HG03095 (cell line): ENCODE results near the gene ISOC1.

ENCODE experiments used
- ATAC-seq: cut with Tn5 transposase; IDR thresholded peaks from one replicate; pipeline ENCODE4 v1.9.1; 2021; ENCODE audit warnings: moderate library complexity; ENCODE audit not compliant: unreplicated experiment

Gene ISOC1

DNA sequence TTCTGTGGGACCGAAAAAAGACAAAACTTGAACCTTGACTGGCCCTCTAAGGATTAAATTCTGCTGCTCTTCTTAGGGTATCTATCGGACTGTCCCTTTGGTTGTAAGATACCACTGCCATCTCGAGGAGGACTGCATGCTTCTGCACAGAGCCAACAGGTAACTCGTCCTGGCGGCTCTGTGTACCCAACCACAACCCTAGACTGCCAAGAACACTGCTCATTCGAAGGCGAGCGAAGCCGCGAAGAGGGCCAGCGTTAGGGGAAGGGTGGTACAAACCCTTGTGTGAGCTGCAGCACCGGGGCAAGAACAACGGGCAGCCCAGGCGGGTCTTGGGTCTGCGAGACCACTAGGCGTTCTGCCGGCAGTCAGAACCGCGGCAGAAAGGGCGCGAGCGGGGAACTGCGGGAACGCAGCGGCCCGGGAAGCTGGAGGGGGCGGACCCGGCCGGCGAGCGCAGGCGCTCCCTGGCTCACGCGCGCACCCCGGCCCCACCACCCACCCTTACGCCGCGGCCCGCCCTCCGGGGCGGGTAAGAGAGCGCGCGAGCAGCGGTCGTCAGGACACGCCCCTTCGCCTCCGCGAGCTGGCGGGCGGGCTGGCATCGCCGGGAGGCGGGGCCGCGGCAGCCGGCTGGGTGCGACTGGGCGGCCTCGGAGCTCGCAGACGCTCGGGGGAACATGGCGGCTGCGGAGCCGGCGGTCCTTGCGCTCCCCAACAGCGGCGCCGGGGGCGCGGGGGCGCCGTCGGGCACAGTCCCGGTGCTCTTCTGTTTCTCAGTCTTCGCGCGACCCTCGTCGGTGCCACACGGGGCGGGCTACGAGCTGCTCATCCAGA lies at the start of gene ISOC1:
Gene ISOC1 (plus strand): TSS at position 663 of the 837 bp plus-strand sequence. CDS start 18 bp downstream, at position 681.
- ATAC-seq: peak; percentile 87

DNA sequence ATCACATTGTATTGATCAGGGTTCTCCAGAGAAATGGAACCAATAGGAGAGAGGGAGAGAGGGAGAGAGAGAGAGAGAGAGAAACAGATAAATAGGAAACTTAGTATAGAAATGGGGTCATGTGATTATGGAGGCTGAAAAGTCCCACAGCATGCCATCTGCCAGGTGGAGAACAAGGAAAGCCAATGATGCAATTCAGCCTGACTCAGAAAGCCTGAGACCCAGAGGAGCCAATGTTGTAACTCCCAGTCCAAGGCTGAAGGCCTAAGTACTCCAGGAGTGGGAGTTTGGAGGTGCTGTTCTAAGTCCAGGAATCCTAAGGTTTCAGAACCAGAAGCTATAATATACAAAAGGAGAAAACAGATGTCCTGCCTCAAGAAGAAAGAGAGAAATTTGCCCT lies 48.4 kb upstream of the ISOC1 start:
- no peak for ATAC-seq

DNA sequence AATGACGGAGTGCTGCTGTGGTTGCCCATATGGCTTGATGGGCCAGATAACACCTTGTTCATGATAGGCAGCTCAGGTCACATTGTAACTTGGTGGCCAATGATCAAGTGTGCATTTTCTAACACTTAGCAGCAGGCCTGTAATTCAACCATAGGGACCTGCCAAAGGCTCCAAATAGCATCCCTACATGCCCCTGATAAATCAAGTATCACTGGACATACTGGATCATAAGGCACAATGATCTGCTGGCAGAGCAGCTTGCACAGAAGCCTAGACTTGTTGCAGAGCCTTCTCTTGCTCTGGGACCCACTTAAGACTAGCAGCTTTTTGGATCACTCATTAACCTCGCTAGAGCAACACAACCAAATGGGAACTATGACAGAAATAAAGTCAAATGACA lies 46.0 kb upstream of the ISOC1 start:
- no peak for ATAC-seq

DNA sequence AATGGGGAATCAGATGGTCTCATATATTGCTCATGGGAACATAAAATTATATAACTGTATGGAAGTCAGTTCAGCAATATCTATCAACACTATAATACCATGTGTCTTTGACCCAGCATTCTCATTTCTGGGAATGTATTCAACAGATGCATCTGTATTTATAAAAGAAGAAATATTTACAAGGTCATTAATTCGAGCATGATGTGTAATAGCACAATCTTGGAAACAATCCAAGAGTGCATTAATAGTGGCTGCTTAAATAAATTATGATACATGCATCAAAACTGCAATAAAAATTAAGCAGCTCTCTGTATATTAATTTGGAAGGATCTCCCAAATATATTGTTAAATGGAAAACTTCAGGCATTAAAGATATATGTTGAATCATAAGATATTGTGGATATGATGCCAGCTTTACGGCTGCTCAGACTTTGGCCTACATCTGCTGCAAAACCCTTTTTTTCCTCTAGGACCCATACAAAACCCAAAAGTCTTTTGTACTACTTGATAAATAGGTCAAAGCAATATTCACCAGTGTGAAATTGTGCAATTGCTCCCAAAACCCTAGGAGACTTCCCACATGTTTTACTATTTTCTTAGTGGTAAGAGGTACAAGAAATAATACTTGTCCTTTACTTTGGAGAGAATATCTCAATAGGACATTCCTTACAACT lies 45.3 kb upstream of the ISOC1 start:
- ATAC-seq: no peak

DNA sequence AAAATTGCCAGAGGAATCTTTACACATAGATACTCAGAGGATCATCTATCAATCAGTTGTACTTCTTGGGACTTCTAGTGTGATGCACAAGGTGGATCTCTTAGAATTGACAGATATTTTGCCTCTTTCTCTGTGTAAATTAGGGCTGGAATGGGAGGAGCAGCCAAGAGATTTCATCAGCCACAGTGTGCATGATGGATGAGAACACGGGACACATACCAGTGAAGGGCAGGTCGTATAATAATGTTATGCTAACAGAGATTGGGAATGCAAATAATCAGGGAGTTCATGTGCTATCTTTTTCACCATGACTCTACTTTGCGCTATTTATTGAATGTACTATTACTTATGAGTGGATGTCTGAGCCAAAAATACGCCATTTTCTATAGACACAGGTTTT lies 43.3 kb upstream of the ISOC1 start:
- ATAC-seq: no peak

DNA sequence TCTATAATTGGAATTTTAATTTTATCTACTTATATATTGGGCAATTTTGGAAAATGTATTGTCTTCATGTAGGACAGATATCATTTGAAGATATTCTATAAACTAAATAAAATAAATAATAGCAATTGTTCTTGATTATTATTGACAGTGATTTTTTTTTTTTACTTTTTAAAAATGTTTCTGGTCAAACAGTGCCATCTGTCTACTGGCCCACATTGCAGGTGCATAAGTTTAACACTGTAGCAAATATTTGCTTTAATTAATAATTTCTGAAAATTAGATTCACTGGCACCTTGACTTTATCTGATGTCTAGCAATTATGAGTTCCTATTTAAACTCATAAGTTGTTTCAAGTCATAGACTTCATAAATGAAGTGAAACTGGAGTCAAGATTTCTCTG lies 41.1 kb upstream of the ISOC1 start:
- ATAC-seq: no peak

DNA sequence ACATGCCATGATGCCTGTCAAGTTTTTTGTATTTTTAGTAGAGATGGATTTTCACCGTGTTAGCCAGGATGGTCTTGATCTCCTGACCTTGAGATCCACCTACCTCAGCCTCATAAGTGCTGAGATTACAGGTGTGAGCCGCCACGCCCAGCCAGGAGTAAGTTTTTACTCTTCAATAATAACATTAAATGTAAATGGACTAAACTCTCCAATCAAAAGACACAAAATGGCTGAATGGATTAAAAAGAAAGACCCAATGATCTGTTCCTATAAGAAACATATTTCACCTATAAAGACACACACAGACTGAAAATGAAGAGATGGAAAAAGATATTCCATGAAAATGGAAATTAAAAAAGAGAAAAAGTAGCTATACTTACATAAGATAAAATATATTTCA lies 37.2 kb upstream of the ISOC1 start:
- no peak for ATAC-seq

DNA sequence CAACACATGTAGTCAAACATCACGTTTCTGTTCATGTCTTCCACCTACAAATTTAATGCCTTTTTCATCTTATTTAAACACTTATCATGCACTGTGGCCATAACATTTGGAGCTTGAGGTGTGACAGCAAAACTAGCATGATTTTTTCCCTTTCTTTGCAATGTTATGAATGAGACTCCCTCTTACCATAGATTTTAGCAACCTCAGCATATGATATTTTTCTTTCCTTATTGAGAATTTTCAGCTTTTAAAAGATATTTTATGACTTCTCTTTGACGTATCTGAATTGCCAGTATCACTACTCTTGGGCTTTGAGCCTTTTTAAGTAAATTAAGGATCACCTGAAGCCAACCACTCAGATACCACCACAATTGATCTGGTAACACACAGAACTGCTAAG lies 32.7 kb upstream of the ISOC1 start:
- ATAC-seq: no peak

DNA sequence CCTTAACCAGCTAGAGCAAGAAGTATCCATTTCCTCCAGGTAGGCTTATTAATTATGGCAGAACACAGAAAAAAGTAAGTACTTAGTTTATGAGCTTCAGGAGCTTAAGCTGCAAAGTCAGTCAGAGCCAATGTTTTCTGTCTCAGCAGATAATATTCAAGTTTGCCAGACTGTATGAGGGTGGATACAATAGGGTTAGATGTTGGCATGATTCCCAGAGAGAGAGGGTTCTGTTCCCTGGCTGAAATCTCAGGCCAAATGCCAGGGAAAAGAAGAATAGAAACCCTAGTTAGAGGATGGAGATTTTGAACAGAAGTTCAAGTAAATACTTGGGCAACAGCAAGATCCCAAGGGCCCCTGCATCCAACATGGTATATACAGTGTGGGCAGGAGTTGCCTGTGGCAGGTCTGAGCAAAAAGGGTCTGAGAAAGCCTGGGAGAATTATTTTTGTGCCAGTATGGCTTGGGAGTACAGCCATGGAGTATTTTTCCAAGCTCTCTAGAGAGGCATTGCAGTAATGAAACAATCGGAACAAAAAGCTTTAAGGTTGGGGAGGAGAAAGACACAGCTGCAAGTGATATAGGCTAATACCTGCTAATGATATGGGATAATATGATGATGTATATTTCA lies 31.0 kb upstream of the ISOC1 start:
- ATAC-seq: no peak

DNA sequence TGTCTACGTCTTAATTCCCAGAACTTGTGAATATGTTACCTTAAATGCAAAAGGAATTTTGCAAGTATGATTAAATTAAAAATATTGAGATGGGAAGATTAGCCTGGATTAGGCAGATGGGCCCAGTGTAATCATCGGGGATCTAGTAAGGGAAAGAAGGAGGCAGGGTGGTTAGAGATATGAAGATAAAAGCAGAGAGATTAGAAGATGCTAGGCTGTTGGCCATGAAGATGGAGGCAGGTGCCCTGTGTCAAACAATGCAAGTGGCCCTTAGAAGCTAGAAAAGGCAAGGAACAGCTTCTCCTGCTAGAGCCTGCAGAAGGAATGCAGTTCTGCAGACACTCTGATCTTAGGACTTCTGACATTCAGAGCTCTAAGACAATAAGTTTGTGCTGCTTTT lies 28.8 kb upstream of the ISOC1 start:
- no peak for ATAC-seq

DNA sequence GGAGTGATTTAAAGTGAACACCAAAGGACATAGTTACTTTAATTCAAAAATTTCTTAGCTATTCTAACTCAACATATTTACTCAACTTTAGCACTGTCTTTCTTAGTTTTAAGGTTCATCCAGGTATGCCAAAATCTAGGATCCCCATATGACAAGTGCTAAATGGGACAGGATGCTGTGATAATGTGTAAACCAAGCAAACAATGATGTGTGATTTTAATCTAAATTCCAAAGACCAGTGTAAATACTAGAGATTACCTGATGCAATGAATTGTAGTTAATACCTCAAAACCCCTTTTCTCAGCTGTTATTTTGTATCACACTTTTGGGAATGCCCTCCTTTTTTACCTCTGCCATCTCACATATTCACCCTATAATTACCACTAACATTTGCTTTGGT lies 26.8 kb upstream of the ISOC1 start:
- ATAC-seq: no peak

DNA sequence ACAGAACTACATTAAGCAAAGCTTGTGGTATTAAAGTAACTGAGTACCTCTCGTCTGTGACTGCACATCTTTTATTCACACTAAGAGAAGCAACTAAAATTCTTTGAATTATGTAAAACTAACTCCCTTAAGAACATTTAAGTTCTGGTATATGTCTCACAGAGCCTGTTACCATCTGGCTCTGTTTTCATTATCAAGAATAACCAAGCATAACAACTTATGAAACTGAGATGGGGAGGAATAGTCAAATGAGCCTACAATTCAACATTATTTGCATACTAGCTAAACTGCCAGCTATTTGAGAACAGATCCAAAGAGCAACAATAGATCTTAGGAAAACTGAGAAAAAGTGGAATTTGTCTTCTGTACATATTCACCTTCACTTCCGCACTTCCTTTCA lies 25.3 kb upstream of the ISOC1 start:
- ATAC-seq: no peak

DNA sequence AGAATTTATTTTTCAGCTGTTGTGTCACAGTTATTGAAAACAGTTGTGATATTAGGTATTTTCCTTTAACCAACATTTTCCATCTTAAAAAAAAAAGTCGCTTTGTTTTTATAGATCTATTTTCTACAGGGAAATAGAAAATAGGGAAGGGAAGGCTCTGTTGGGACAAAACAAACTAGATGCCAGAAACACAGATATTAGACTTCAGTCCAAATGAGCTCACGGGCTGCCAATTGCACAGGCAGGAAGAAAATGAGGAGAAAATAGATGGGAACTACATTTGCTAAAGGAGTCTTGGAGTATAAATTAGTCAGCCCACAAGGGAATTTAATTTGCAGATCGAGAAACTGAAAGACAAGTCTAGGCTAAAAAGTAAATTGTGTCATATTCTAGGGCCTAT lies 21.4 kb upstream of the ISOC1 start:
- no peak for ATAC-seq

DNA sequence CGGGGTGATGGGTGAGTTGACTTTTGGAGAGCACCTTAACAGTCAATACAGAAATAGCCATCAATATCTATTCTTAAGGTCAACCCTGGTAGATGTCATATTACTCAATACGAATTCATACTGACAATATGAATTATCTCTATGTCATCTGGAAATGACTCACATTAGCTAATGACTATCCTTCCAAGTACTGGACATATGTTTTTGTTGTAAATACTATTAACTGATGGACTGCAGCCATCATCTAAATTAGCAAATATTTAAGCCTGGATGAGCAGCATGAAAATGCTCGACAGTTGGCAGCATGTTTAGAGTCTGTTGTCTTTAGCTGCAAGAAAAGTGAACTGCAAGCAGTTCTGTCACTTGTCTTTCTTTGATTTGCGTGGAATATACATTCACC lies 19.6 kb upstream of the ISOC1 start:
- no peak for ATAC-seq

DNA sequence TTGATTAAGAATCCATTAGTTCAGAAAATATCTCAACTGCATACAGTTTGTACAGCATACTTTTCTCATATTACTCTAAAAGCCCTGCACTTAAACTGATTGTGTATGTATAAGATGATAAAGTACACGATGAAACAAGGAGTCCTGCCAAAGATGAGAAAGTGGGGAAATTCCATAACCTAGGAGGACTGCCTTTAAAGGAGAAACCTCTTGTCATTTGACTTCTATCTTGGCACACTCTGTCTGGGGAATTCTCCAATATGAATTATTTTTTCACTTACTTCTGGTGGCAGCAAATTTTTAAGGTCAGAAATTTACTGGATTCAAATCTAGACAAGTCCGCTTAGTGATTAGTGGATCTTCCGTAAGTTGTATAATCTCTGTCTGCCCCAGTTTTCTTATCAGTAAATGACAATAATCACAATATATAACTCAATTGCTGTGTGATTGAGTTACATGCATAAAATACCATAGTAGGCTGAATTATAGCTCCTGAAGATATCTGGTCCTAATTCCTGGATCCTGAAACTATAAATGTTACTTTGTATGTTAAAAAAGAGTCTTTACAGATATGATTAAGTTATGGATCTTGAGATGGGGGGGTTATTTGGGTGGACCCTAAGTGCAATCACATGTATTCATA lies 17.0 kb upstream of the ISOC1 start:
- ATAC-seq: no peak

DNA sequence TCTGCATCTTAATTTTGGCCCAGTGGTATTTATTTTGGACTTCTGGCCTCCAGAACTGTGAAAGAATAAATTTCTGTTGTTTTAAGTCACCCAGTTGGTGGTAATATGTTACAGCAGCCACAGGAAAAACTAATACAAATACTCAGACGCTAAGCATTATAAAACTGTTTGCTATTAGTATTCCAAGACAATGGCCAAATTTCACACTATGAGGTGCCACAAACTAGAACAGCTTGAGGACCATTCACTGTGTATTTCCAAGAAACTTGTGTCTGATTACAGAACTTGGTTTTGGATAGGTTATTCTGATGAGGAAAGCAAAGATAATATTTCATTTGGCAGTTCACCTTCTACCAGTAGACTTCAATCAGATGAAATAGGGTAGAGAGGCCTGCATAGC lies 16.3 kb upstream of the ISOC1 start:
- no peak for ATAC-seq

DNA sequence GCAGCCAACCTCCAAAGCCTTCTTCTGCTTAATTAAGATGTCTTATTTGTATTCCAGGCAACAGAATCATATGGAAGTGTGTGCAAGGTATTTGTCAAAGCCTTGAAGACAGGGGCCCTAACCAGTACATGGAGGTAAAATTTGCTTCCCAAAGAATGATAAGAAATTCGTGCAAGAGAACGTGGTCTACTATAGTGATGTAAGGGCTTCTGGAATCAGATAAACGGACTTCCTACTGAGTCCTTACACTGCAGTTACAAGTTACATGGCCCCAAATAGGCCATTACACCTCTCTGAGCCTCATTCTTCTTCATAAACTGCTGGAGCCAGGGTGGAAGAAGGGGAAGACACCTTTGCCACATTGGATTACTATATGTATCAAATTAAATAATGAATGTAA lies 15.9 kb upstream of the ISOC1 start:
- ATAC-seq: no peak

DNA sequence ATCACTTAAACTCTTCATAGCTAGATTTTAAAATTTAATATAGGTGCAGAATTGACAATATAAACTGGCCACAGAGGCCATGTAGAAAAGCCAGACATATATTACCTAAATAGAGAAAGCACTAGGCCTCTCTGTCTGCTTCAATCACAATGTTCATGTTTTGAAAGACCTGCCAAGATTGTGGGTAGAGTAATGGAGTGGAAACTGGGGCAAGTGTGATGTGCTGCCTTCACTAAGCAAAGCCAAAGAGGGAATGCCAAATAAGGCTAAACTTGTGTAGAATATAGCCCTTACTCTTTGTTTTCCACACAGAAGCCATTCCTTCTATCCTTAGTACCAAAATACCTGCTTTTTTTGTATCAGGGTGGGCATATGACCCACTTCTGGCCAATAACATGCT lies 15.1 kb upstream of the ISOC1 start:
- no peak for ATAC-seq

DNA sequence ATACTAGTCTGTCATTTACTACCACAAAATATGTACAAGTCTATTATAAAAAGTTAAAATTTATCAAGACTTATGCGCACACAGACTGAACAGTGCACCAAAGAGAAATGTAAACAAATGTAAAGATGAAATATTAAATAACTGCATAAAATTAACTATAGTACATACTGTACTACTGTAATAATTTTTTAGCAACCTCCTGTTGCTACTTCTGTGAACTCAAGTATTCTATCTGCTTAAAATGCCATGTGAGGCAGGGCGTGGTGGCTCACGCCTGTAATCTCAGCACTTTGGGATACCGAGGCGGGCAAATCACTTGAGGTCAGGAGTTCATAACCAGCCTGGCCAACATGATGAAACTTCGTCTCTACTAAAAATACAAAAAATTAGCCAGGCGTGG lies 13.8 kb upstream of the ISOC1 start:
- no peak for ATAC-seq

DNA sequence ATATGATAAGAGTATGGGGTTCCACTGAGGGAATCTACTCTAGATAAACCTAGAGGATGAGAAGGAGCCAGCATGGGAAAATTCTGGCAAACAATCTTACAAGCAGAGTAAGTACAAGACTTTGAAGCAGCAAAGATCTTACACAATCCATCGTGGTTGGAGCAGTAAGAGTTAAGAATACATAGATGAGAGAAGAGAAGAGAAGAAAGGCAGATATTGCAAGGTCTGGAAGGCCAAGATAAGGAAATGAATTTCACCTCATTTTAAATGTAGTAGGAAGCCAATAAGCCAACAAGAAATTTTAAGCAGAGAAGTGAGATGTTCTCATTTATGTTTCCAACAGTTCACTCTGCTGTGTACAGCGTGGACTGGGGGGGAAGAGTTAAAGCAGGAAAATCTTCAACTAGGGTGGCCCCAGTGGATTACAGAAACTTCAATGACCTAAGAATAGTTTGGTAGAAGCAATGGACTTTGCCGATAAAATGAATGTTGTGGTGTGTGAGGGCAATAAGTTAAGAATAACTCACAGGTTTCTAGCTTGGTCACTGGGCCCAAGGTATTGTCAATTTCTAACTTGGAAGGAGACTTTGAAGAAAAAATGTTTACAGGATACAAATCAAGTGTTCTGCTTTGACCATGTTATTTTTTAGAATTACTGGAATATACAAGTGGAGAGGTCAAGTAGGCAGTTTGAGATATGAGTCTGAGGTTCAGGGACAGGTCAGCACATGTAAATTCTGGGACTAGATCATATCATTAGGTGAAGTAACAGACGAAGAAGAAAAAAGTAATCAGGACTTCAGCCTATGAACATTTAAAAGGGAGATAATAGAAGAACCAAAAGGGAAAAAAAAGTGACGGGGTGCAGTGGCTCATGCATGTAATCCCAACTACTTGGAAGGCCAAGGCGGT lies 12.1 kb upstream of the ISOC1 start:
- no peak for ATAC-seq
